GM21367 (cell line): Measurements from ENCODE around the gene PDZK1.
A peak's percentile ranks its signal among the peaks of the same experiment; 100 is the strongest.
"Not testable (repeated sequence)": the region's sequence is repeated elsewhere in the genome, so short reads cannot be mapped to it uniquely, and the experiment has no call there.

Experiments used
- ATAC-seq: cut with Tn5 transposase; IDR thresholded peaks from one replicate; pipeline ENCODE4 v1.9.1; 2021; ENCODE audit not compliant: unreplicated experiment

Gene PDZK1

DNA sequence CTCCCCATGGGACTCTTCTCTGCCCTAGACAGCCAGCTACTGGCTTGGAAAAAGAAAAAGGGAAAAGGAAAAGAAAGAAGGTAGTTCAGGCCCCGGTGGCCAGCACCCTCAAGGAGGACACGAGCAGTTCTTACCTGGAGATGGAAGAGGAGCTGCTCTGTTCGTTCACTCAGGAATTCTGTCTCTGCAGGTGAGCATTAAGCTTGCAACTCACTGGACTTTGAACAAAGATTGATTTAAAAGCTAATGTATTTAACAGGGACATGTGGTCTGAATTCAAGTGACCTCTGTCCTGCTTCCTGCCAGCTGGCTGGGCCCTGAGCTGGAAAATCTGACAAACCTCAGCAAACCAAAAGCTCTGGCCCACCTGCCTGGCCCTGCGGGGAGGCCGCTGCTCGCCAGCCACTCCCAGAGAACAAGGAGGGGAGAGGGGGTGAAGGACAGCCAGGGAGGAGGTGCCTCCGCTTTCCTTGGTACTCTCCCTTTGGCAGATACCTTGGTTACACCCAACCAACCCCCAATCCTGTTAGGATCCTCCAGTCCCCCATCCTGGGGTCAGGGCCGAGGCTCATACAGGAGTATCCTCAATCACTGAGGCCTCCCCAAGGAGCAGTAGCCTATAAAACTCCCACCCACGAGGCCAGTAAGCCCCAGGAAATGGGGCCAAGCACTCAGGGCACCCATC is at the start of gene PDZK1:
TSS of gene PDZK1 (minus strand) at position 186 of the 685 bp plus-strand sequence. CDS start 19,347 bp downstream, outside the sequence.
- ATAC-seq: no peak

DNA sequence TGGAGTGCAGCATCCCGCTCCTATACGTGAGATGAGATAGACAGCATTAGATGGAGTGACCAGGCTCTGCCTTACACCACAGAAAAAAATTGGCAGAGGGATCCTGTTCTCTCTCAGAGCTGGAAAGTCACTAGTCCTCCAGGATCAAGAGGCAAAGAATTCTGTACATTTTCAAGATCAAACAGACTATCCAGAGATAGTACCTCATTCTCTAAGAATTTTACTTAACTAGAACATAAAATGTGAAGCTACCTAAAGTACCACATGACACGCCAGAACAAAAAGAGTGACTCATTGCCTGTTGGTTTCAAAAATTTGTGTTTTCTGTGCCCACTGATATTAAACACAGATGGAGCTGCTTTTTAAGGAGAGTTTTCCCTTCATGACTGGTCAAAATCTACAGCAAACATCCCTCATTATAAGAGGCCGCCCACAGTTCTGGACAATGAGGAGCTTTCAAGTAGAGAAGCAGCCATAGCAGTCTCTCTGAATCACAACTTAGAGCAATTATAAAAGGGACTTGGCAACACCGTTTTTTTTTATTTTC is 44.4 kb upstream of the PDZK1 start:
- ATAC-seq: no peak

DNA sequence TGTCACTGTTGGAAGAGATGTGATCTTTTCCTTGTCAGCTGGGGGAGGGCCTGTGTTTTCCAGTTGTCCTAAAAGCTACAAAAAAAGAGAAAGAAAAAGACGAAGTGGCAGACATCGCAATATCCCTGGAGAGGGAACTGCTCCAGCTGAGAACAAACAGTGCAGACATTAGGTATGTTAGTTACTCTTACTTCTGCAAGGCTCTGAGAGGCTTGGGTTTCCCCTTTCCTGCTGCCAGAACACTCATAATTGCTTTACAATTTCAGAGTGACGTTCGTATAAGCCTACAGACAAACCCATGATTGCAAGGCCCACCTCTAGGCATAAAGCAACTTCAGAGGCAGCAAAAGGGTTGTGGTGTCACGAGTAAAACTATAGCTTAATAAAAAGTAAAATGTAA is 43.3 kb upstream of the PDZK1 start:
- ATAC-seq: no peak

DNA sequence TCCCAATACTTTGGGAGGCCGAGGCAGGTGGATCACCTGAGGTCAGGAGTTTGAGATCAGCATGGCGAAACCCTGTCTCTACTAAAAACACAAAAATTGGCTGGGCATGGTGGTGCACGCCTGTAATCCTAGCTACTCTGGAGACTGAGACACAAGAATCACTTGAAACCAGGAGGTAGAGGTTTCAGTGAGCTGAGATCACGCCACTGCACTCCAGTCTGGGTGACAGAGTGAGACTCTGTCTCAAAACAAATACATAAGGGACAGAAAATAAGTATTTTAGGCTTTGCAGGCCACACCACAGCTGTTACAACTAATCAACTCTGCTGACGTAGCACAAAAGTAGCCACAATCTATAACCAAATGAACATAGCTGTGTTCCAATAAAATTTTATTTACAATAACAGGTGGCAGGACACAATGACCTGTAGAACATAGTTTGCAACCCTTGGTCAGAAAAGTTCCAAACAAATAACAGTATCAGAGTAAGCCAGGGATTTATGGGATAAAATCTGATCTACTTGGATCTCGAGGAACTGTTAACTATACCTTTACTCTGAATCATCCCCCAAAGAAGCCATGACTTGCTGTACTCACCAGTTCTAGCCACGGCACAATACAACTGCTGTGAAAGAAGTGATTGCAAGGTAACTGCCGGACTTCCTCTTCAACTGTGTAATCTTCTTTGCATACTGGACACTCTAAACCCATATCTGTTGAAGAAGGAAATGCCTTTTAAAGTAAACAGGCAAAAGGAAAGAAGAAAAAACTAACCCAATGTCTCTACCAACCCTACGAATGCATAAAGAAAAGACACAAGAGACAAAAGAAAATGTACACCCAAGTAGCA is 40.5 kb upstream of the PDZK1 start:
- ATAC-seq: no peak

DNA sequence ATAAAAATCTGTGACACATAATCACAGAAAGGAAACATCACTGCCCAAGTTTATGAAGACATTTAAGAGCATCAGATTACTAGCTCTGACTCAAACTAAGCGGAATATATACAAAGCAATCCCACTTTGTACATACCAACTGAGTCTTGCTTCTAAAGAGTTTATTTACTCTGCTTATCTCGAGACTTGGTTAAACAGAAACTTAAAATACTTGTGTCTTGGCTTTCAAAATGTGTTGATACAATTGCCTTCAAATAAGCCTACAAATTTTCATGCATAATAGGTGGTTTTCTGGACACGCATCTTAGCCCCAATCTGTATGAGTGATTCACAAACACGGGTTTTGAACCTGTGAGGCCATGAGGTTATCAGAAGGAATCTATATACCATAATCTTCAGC is 33.1 kb upstream of the PDZK1 start:
- ATAC-seq: no peak

DNA sequence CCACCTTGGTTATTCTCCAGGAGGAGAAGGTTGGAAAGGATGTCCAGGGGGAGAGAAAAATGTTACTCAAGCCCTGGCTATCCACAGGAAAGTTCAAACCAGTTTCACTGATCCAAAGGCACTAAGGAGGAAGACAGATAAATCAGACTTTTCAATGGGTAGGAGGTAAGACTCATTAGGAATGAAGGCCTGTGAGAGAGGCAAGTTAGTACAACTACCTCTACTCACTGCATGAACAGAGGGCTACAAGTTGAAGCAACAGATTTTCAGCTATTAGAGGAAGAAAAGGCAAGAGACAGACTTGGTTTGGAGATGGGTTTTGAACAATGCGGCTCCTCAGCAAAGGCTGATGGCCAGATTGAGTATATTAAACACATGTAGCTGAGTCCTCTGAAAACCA is 29.0 kb upstream of the PDZK1 start:
- ATAC-seq: no peak

DNA sequence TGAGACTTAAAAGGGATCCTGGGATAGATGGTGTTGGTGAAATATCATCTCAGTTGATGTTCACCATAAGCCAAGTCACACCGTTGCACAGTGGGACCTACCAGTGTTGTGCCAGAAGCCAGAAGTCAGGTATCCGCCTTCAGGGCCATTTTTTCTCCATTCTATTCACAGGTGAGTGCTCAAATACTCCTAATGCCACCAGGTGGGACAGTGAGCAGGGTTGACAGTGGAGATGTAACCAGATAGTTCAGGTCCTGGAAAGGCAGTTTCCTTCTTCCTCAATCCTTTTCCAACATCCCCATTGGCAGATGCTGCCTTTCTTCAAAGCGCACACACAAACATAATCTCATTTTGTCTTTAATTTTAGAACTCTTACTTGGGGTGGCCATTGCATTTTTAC is 23.7 kb upstream of the PDZK1 start:
- no peak for ATAC-seq

DNA sequence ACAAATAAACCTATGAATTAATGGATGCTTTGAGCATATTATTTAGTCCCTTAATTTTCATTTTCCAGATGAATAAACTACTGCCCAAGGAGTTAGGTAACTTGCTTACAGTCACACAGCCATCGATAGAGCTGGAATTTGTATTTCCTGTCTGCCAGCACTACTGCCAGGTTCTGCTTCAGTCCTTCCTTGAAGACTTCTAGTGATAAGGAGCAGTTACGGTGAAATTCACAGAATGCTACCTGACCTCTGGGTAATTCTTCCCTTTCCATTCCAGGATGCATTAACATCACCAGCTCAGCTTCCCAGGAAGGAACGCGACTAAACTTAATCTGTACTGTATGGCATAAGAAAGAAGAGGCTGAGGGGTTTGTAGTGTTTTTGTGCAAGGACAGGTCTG is 23.3 kb upstream of the PDZK1 start:
- no peak for ATAC-seq

DNA sequence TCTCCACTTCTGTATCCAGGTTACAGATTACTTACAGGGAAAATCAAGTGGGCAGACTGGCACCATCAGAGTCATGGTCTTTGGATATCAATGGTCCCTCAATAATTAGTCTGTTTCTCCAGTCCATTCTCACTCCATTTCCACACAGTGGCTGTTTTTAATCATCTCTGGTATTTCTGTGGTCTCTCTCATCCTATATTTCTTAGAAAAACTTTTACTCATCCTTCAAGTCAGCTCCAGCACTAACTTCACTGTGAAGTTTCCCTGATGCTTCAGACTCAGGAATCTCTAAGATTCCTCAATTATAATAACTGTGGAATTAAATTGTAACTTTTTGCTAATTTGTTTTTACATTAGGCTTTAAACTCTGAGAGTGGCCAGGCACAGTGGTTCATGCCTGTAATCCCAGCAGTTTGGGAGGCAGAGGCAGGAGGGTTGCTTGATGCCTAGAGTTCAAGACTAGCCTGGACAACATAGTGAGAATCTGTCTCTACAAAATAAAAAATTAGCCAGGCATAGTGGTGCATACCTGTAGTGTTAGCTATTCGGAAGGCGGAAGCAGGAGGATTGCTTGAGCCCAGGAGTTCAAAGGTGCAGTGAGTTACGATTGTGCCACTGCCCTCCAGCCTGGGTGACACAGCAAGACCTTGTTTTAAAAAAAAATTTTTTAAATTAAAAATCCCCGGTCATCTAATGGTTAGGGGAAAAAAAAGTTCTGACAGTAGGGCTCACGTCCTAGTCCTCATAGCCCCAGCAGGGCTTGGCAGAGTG is 22.7 kb upstream of the PDZK1 start:
- ATAC-seq: no peak

DNA sequence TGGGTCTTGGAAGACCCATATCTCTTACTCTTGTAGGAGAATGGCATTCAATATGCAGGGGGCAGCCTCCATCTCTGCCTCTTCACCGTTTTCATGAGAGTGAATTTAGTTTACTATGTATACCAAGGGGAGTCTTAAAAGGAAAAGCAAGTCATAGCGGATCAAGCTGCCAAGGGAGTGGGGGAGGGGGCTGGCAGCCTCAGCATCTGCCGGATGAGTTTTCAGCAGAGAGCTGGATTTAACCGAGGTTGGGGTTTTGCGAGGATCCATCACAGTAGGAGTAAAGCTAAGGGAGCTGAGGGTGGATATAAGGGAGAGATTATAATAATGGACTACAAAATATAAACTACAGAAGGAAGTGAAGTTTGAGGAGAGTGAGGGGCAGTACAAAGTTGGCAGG is 22.0 kb upstream of the PDZK1 start:
- no peak for ATAC-seq

DNA sequence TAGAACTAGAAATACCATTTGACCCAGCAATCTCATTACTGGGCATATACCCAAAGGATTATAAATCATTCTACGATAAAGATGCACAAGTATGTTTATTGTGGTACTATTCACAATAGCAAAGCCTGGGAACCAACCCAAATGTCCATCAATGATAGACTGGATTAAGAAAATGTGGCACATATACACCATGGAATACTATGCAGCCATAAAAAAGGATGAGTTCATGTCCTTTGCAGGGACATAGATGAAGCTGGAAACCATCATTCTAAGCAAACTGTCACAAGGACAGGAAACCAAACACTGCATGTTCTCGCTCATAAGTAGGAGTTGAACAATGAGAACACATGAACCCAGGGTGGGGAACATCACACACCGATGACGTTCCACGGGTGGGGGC is 19.0 kb upstream of the PDZK1 start:
- not testable (repeated sequence) for ATAC-seq

DNA sequence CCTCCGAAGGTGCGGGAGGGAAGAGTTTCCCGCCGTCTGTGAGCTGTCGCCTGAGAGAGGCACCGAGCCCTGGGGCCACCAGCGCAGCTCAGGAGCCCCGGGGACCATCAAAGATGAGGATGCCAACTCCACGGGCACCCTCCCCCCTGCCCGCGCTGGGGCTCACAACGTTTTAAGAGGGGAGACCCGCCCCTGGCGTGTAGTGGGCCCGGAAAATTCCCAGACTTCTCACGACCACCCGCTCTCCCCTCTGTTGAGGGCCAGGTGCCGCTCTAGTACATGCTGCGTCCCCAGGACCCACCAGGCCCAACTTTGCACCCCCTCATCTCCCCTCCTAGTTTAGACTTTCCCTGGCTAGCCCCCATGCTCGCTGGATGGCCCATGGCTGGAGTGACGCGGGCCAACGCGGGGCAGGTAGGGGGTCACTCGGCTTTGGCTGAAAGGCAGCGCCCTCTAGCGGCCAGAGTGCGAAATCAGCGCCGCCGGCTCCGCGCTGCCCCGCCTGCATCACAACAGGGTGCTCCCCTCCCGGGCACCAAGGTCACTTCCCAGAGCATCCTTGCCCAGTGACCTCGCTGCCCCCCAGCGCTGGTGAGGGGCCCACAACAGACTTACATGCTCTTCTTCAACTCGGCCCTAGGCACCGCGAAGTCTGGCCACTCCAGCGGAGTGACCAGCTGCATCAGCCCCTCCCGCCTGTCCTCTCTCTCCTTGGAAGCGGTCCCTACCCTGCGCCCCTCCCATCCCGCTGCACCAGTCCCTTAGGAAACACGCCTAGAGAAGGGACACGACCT is 13.9 kb upstream of the PDZK1 start:
- ATAC-seq: peak; percentile 80

DNA sequence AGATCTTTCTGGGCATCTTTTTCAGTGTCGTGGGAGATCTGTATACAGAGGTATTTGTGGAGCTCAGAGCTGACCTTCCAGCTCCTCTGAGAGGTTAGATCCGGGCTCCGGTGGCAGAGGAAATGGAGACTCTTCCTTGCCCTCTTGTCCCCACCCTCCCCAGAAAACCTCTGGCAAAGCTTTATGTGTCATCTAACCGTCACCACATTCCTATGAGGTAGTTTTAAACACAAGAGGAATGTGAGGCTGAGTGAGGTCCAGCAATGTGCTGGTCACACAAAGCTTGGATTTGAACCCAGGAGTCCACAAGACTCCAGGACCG is 13.3 kb upstream of the PDZK1 start:
- no peak for ATAC-seq

DNA sequence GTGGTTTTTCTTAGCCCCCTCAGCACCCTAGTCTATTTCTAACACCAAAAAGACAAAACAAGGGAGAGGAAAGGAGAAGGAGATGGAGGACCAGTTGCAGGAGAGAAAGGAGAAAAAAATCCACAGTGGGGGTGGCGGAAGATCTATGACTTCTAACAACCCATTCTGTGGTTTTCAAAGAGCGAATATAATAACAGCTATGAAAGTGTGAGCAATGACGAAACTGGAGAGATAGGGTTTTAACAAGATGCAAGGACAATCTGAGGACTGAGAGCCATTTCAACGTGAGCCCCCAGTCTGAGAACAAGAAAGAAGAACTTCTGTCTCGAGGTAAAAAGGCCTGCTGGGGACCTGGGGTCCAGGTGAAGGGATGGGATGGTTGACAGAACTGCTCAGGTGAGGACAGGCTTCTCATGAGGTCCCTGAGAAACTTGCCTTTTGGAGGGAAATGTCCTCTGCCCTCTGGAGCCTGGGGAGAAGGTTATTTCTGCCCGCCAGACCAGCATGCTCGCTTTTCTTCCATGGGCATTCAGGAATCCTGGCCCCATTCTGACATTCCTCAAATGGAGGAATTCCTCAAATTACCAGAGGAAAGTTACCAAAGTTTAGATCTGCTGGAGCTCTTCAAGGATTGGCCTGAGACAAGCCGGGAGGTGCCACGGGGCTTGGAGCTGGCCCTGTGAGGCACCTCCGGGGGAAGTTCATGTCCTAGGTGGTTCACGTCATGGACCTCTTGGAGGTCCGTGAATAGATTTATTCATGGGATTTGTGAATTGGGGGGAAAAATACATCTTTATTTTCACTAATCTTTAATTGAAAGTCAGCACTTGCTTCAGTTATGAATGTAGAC is 12.3 kb upstream of the PDZK1 start, which contains the start of gene CD160:
TSS of gene CD160 (plus strand) at position 270 of the 850 bp plus-strand sequence. CDS start 8,829 bp downstream, outside the sequence.
- no peak for ATAC-seq

DNA sequence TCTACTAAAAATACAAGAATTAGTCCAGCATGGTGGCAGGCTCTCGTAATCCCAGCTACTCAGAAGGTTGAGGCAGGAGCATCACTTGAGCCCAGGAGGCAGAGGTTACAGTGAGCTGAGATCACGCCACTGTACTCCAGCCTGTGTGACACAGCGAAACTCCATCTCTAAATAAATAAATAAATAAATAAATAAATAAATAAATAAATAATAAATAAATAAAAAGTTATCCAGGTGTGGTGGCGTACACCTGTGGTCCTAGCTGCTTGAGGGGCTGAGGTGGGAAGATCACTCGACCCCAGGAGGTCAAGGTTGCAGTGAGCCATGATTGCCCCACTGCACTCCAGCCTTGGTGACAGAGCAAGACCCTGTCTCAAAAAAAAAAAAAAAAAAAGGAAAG is 11.3 kb upstream of the PDZK1 start:
- ATAC-seq: not testable (repeated sequence)

DNA sequence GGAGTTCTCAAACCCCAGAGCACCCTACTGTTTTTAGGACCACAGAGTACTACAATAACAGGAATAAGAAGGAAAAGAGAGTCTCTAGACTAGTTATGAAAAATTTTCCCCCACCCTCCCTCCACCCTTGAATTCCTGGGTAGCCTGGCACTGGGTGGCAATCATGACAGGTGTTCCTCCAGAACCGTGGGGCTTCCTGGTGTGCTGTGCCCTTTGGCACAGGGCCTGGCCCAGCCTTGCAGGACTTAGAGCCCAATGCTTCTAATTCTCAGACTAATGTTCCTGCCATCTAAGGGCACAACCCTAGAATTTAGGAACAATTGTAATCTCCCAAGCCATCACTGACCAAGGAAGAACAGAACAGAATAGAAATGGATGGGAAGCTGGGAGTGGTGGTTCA is 10.7 kb upstream of the PDZK1 start:
- ATAC-seq: no peak

DNA sequence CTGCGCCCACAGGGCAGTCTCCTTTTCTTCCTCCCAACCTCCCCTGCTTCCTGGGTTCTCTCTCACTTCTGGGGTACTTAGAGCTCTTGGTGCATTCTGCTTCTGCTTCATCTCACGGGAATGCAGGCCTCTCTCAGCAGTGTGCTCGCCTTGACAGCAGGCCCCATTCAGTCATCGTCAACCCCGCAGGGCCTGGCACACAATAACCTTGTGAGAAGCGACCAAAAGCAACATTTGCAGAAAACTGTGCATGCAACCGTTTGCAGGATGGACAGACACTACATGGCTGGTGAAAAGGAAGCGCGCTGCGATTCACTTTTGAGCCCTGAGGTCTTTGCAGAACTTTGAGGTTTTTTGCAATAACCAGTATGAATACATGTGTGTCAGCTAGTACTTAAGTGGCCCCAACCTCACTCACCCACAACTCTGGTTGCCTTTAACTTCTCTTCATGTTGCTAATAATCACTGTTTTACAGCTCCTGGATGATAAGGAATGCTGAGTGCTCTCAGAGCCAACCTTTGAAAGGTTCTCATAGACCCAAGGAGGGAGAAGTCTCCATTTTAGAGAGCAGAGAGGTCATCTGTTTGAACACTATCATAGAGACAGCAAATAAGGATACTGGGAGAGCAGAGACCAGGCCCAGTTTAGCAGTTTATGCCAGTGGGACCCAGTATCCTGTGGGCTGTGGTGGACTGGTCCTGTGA is 9.6 kb upstream of the PDZK1 start:
- no peak for ATAC-seq

DNA sequence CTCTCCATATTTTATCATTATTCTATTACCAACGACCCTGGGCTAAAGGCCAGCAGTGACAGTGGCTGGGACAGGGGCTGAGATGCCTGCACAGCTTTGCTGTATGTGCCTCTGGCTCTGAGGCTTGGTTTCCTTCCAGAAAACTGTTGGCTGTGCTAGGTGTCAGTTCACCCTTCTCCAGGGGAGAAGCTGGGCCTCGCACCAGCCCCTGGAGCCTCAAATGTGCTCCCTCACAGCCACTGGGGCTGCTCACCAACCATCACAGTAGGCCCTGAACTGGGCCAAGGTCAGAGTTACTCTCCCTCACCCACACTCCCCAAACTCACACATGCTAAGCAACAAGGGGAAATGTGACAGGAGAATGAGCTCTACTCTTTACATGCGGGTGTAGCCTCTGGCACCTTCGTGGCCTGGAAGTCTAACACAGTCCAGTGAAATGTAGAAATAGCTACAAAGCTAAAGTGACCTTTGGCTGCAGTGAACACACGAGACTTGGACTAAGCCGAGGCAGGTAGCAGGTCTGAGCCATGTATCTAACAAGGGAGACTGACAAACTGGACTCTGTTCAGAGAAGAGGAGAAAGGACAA is 7.5 kb upstream of the PDZK1 start:
- ATAC-seq: no peak

DNA sequence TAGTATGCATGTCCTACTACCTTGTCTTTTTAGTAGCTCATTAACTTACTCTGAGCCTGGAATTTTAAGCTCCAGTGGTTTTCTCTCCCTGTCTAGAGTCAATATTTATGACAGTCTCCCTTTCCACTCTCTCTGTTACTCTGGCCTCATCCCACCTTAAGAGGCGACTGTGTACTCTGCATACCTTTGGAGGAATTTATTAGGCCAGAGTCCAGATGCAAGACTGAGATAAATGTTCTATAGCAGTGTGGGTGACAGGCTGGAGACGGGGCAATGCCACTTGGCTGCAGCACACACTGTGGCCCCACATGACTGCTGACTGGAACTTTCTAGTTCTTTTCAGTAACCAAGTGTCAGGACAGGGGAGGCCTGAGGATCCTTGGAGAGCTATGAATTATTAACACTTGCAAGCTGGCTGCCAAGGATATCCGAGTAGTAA is 4.1 kb upstream of the PDZK1 start:
- no peak for ATAC-seq
